ENCODE data around the gene BCL2. TPM values are rescaled to one million over a fixed set of nuclear protein-coding genes. Genes with fewer than 3 reads are reported as not detected.

Gene BCL2
- total RNA-seq, 2 donors from 2014 or later, result 13.9 to 16.4 TPM

- Histone ChIP-seq H3K27me3 (no peaks in the 10 kb centered on the region), H3K9ac (ENCODE audit: low read depth in 2 of 2, low read length in 2 of 2) (no peak overlapping the region), H3K9me3 (no peaks in the 10 kb centered on the region), H3K4me1 (peaks cover 9% of the 10 kb centered on the region), H3K27ac (no peak overlapping the region), H3K4me3 (no peak overlapping the region), H3K36me3 (no peaks in the 10 kb centered on the region)
- TF ChIP-seq CTCF (IDR thresholded peaks at IDR 0.05), result no peak
- DNase-seq, result no peak
- intact Hi-C loops (cut with DNase I), result no loop called here
Observed at GRCh38 chr18:63210521-63210920, 109.0 kb downstream of the BCL2 start.

GRCh38 chr18:63208676-63209075, 110.9 kb downstream of the BCL2 start:
- Histone ChIP-seq H3K27me3 (no peaks in the 10 kb centered on the region), H3K9me3 (no peaks in the 10 kb centered on the region), H3K36me3 (no peaks in the 10 kb centered on the region), H3K4me1 (peaks cover 9% of the 10 kb centered on the region), H3K9ac (ENCODE audit: low read depth in 2 of 2, low read length in 2 of 2) (no peak overlapping the region), H3K4me3 (no peak overlapping the region), H3K27ac (no peak overlapping the region)
- intact Hi-C loops (cut with DNase I), result no loop called here
- no peak for TF ChIP-seq CTCF (IDR thresholded peaks at IDR 0.05)
- no peak for DNase-seq

GRCh38 chr18:63207835-63208234, 111.7 kb downstream of the BCL2 start:
- H3K27ac ChIP-seq, result no peak overlapping the region
- no peak overlapping the region for H3K4me3 ChIP-seq
- intact Hi-C loops (cut with DNase I), result no loop called here
- DNase-seq, result no peak
- H3K9ac ChIP-seq (ENCODE audit: low read depth in 2 of 2, low read length in 2 of 2), result peak overlapping the region in 1 of 2 donors; percentile 46
- H3K27me3 ChIP-seq, result no peaks in the 10 kb centered on the region
- H3K36me3 ChIP-seq, result no peaks in the 10 kb centered on the region
- H3K9me3 ChIP-seq, result no peaks in the 10 kb centered on the region
- TF ChIP-seq CTCF (IDR thresholded peaks at IDR 0.05), result no peak
- H3K4me1 ChIP-seq, result peaks cover 9% of the 10 kb centered on the region

DNA sequence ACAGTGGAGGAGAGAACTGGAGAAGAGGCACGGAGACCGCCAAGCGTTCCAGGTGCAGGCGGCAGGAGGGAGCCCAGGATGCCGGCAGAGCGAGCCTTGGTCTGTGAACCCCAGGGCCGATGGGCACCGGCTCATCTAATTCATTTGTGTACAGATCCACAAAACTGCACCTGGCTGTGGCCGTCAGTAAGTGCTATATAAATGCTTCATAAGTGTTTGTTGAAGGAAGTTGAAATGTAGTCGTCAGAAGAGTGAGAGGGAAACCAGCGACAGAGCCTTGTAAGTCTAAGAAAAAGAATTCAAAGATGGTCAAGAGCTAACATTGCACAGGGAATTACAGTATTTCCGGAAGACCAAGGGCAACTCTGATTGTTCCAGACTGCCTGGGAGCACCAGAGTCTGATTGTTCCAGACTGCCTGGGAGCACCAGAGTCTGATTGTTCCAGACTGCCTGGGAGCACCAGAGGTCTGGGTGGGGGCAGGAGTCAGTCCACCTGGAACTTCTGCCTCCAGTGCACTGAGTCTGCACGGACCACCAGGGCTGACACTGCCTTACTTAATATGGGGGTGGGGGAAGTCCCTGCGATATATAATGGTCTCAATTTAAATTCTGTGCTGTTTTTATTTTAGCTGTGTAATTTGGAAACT, 112.3 kb downstream of the BCL2 start:
- Histone ChIP-seq H3K4me1 (peaks cover 9% of the 10 kb centered on the region), H3K27me3 (no peaks in the 10 kb centered on the region), H3K9me3 (no peaks in the 10 kb centered on the region), H3K9ac (ENCODE audit: low read depth in 2 of 2, low read length in 2 of 2) (peak overlapping the region; percentile 8 to 46), H3K4me3 (peak overlapping the region; percentile 10), H3K36me3 (no peaks in the 10 kb centered on the region), H3K27ac (peak overlapping the region; percentile 61)
- peak; percentile 62 for DNase-seq
- intact Hi-C loops (cut with DNase I), result no loop called here
- no peak for TF ChIP-seq CTCF (IDR thresholded peaks at IDR 0.05)

DNA sequence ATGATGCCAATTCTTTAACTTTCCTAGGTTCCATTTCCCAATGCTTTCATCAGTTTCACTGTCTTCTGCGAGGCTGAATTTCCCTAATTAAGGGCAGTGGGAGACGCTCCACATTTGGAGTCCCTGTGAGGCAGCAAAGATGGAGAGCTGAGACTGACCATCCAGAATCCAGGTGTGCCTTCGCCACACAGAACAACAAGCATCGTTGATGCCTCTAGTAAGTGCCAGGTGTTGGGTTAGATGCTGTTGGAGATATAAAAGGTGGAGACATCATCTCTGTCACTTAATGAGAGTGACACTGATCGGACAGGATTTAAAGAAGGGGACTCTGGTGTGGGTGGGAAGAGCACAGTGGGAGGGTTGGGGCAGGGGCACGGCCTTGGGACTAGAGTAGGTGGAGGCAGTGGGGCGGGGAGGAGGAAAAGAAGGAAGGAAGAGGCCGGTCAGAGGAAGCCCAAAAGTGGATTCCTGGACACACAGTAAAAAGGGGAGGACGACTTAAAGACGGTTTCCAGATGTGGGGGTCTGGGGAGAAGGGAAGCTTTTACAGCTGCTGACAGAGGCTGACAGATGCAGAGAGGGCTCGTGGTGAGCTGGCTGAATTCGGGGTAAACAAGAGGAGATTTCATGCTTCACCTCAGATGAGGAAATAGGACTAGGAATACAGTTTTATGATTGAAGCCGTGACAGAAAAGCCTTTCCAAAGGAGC, 113.0 kb downstream of the BCL2 start:
- Histone ChIP-seq H3K36me3 (no peaks in the 10 kb centered on the region), H3K4me1 (peaks cover 9% of the 10 kb centered on the region), H3K27me3 (no peaks in the 10 kb centered on the region), H3K27ac (peak overlapping the region; percentile 61), H3K9ac (ENCODE audit: low read depth in 2 of 2, low read length in 2 of 2) (peak overlapping the region; percentile 8 to 46), H3K4me3 (peak overlapping the region; percentile 10), H3K9me3 (no peaks in the 10 kb centered on the region)
- intact Hi-C loops (cut with DNase I), result no loop called here
- DNase-seq, result no peak
- no peak for TF ChIP-seq CTCF (IDR thresholded peaks at IDR 0.05)

All from colonic mucosa (tissue), 4 donors.